Suprapubic skin (tissue), 4 donors: ENCODE measurements around the gene CCNB3.

Source experiments
- EP300 ChIP-seq: sonication (generic); formaldehyde crosslinking; IDR thresholded peaks from one replicate; pipeline ENCODE4 v1.6.1; 2017; ENCODE audit warnings: antibody characterized with exemption
- POLR2A ChIP-seq, 2 donors: fragments of 450-650 bp; IDR thresholded peaks; one replicate each; pipeline ENCODE4 v1.6.1; 2017; ENCODE audit warnings: antibody characterized with exemption in 2 of 2, mild to moderate bottlenecking in 2 of 2, moderate library complexity in 2 of 2
- POLR2AphosphoS5 ChIP-seq, 3 donors: sonication (generic); formaldehyde crosslinking; IDR thresholded peaks; one replicate each; pipeline ENCODE4 v1.6.1; 2017; ENCODE audit warnings: antibody characterized with exemption in 3 of 3
- TF ChIP-seq, protein P1 (sequence below), 2 donors: fragments of 200-600 bp in 1 of 2; fragments of 450-650 bp in 1 of 2; sonication (generic) in 1 of 2; IDR thresholded peaks; one replicate each; pipeline ENCODE4 v1.5.1; 2016 to 2019; ENCODE audit warnings: antibody characterized with exemption in 2 of 2, mild to moderate bottlenecking in 1 of 2, moderate library complexity in 1 of 2

GRCh38 chrX:50281253-50281652, 76.7 kb downstream of the CCNB3 start:
- TF ChIP-seq POLR2AphosphoS5 (IDR thresholded peaks at IDR 0.05): no peak
- no peak for TF ChIP-seq POLR2A (IDR thresholded peaks at IDR 0.05)
- TF ChIP-seq, protein P1, sequence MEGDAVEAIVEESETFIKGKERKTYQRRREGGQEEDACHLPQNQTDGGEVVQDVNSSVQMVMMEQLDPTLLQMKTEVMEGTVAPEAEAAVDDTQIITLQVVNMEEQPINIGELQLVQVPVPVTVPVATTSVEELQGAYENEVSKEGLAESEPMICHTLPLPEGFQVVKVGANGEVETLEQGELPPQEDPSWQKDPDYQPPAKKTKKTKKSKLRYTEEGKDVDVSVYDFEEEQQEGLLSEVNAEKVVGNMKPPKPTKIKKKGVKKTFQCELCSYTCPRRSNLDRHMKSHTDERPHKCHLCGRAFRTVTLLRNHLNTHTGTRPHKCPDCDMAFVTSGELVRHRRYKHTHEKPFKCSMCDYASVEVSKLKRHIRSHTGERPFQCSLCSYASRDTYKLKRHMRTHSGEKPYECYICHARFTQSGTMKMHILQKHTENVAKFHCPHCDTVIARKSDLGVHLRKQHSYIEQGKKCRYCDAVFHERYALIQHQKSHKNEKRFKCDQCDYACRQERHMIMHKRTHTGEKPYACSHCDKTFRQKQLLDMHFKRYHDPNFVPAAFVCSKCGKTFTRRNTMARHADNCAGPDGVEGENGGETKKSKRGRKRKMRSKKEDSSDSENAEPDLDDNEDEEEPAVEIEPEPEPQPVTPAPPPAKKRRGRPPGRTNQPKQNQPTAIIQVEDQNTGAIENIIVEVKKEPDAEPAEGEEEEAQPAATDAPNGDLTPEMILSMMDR (IDR thresholded peaks at IDR 0.05): no peak
- TF ChIP-seq EP300: no peak
